ENCODE measurements around the gene EGFLAM.

- TF ChIP-seq EZH2 (IDR thresholded peaks at IDR 0.05; ENCODE audit: low read length, missing control alignments): no peak
- TF ChIP-seq, protein P1, sequence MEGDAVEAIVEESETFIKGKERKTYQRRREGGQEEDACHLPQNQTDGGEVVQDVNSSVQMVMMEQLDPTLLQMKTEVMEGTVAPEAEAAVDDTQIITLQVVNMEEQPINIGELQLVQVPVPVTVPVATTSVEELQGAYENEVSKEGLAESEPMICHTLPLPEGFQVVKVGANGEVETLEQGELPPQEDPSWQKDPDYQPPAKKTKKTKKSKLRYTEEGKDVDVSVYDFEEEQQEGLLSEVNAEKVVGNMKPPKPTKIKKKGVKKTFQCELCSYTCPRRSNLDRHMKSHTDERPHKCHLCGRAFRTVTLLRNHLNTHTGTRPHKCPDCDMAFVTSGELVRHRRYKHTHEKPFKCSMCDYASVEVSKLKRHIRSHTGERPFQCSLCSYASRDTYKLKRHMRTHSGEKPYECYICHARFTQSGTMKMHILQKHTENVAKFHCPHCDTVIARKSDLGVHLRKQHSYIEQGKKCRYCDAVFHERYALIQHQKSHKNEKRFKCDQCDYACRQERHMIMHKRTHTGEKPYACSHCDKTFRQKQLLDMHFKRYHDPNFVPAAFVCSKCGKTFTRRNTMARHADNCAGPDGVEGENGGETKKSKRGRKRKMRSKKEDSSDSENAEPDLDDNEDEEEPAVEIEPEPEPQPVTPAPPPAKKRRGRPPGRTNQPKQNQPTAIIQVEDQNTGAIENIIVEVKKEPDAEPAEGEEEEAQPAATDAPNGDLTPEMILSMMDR (conservative IDR thresholded peaks at IDR 0.05 in 1 of 2, IDR thresholded peaks at IDR 0.05 in 1 of 2; ENCODE audit: low read depth in 1 of 2, low read length in 2 of 2): no peak
These were observed 29.4 kb upstream of the EGFLAM start for GRCh38 chr5:38228914-38229313.

Data from fibroblast of lung (primary cell).